GM18519 (cell line): ENCODE measurements around the gene ZNF653.
A peak's percentile ranks its signal among the peaks of the same experiment; 100 is the strongest.

Experiments
- ATAC-seq: cut with Tn5 transposase; IDR thresholded peaks from one replicate; pipeline ENCODE4 v1.9.1; 2021; ENCODE audit warnings: mild to moderate bottlenecking, moderate library complexity; ENCODE audit not compliant: unreplicated experiment, low FRiP score

ZNF653 gene, protein sequence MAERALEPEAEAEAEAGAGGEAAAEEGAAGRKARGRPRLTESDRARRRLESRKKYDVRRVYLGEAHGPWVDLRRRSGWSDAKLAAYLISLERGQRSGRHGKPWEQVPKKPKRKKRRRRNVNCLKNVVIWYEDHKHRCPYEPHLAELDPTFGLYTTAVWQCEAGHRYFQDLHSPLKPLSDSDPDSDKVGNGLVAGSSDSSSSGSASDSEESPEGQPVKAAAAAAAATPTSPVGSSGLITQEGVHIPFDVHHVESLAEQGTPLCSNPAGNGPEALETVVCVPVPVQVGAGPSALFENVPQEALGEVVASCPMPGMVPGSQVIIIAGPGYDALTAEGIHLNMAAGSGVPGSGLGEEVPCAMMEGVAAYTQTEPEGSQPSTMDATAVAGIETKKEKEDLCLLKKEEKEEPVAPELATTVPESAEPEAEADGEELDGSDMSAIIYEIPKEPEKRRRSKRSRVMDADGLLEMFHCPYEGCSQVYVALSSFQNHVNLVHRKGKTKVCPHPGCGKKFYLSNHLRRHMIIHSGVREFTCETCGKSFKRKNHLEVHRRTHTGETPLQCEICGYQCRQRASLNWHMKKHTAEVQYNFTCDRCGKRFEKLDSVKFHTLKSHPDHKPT

DNA sequence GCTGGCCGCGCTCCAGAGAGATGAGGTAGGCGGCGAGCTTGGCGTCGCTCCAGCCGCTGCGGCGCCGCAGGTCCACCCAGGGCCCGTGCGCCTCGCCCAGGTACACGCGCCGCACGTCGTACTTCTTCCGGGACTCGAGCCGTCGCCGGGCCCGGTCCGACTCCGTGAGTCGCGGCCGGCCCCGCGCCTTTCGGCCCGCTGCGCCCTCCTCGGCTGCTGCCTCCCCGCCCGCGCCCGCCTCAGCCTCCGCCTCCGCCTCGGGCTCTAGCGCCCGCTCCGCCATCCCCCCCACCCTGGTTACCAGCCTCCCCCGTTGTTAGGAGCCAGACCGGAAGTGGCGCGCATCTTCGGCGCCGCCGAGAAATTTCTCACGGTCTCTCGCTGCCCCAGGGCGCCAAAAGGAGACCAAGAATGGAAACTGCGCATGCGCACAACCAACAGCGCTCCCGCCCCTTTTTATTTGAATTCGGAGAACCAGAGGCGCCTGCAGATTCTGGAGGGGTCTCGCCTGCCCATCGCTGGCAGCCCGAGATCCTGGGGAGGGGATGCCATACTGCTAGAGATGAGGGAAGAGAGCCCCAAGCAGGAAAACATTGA lies at the start of gene ZNF653:
ZNF653 (minus strand) TSS at position 336 of the 597 bp plus-strand sequence; CDS start at position 283, 53 bp downstream.
- peak; percentile 27 for ATAC-seq

DNA sequence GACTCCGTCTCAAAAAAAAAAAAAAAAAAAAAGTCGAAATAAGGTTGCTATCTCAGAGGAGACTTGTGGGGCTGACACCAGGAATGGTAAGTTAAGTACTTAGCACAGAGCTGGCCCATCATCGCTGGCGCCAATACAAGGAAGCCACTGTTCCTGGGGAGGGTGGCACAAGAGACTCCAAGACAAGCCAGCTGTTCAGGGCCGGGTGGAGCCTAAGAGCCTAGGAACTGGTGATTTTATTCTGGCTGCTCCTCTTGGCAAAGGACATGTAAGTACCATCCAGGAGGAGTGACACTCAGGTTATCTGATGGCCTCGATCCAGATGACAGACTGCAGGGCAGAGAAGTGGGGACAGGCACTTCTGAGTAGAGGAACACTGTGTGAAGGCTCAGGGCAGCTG lies 49.6 kb upstream of the ZNF653 start:
- ATAC-seq, result no peak

DNA sequence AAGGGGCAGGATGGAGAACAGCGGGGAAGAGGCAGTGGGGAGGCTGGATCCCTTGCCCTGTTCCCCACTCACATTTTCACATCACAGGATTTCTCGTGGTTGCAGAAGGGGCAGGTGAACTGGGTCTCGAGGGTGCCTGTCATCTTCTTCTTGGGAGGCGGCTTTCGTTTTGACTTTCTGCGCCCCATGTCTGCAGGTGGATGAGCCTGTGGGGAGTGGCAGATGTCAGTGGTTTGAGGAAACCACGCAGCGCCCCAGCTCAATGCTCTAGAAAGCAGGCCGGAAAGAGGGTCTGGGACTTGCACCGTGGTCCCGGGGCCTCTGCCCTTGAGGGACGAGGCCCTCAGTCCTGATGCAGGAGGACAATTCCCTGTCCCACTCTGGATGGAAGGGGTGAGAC lies 48.5 kb upstream of the ZNF653 start:
- no peak for ATAC-seq

DNA sequence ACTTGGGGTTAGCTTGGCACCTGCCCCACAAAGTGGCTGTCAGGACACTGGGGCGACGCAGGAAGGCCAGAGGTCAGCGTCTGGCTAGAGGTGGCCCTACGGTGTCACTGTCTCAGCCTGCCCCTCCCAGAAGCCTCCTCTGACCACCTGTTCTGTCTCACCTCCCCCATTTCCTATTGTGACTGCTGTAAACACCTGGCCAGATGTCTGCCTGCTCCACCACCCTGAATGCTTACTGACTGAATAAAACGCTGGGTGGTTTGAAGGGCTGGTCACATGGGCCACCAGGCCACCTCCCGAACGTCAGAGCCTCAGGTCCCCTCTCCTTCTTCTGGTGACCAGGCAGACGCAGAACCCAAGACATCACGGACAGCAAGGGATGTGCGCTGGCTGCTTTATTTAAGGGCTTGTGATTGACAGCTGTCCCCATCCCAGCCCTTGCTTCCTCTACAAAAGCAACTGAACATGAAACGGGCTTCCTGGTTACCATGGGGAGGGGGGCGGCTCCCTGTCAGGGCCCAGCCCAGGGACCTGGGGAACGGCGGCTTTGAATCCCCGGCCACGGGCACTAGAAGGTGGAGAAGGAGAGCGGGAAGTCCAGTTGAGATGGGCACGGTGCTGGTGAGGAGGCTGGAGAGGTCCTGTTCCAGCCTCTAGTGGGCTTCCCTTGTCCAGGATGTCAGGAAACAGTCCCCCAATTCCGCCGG lies 47.2 kb upstream of the ZNF653 start:
- ATAC-seq, result no peak

DNA sequence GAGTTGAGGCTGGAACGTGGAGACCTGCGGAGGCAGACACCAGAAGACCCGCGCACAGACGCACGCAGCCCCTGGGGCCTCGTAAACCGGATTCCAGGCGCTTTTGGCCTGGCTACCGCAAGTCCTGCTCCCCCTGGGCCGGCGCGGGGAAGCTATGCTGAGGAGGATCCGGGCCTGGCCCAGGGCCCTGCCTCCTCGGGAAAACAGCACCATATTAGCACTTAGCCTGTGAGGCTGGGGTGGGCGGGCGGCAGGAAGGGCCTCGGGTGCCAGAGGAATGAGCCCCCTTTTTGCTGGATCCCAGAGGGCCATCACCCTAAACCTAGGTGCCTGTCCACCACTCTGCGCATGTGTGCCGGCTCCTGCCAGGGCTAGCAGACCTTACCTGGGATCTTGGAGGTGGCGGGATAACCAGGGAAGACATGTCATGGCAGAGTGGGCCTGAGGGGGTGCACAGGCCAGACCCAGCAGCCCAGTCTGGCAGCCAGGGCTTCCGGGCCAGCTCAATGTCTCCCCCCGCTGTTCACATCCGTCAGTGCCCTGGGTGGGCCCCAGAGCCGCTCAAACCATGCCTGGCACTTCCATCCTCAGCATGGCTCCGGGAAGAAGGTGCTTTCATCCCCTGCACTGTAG lies 46.1 kb upstream of the ZNF653 start:
- ATAC-seq, result no peak

DNA sequence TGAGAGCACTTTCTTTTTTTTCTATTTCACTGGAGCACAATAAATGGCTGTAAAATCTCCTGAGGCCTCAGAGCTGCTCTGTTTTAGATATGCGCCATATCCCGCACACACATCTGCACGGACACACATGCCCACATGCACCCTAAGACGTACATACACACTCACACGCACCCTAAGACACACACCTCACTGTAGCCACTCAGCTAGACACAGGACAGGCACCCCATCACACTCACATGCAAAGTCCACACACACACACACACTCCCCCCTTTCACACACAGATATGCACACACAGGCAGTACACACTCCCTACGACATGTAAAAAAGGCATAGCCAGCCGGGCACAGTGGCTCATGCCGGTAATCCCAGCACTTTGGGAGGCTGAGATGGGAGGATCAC lies 44.6 kb upstream of the ZNF653 start:
- no peak for ATAC-seq

DNA sequence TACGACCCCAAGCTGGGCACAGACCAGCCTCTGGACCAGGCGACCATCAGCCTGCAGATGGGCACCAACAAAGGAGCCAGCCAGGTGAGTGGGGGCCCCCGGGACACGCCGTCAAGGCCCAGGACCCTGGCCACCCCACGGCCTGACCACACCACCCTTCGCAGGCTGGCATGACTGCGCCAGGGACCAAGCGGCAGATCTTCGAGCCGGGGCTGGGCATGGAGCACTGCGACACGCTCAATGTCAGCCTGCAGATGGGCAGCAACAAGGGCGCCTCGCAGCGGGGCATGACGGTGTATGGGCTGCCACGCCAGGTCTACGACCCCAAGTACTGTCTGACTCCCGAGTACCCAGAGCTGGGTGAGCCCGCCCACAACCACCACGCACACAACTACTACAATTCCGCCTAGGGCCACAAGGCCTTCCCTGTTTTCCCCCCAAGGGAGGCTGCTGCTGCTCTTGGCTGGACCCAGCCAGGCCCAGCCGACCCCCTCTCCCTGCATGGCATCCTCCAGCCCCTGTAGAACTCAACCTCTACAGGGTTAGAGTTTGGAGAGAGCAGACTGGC lies 43.8 kb upstream of the ZNF653 start:
- no peak for ATAC-seq

DNA sequence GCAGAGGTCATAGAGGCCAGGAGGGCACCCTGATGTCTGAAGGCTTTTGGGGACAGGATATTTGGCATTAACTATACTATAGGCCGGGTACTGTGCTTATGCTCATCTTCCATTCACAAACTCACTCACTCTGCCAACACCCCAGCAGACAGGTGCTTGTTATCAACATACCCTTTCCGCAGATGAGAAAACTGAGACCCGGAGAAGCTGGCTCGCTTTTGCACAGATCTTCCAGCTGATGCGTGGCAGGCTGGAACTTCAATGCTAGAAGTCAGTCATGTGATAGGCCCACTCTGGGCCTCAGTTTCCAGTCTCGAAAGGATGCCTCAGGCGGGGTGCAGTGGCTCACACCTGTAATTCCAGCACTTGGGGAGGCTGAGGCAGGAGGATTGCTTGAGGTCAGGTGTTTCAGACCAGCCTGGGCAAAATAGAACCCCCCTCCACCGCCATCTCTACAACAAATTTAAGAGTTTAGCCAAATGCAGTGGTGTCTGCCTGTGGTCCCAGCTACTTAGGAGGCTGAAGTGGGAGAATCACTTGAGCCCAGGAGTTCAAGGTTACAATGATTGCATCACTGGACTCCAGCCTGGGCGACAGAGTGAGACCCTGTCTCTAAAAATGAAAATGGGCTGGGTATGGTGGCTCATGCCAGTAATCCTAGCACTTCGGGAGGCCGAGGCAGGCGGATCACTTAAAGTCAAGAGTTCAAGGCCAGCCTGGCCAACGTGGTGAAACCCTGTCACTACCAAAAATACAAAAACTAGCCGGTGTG lies 42.5 kb upstream of the ZNF653 start:
- no peak for ATAC-seq

DNA sequence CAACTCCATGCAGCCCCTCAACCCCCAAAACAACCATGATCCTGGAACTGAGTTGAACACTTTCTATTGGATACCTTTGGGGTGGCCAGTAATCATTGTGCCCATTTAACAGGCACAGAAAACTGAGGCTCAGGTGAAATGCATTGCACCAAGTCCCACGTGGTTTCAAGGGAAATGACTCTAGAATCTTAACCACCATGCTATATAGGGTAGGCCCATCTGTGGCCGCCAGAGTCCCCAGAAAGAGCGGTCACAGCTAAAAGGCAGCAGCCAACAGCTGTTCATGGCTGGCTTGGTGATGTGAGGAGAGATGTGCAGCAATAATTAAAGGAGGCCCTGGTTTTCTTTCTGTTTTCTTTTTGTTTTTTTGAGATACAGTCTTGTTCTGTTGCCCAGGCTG lies 35.6 kb upstream of the ZNF653 start:
- no peak for ATAC-seq

DNA sequence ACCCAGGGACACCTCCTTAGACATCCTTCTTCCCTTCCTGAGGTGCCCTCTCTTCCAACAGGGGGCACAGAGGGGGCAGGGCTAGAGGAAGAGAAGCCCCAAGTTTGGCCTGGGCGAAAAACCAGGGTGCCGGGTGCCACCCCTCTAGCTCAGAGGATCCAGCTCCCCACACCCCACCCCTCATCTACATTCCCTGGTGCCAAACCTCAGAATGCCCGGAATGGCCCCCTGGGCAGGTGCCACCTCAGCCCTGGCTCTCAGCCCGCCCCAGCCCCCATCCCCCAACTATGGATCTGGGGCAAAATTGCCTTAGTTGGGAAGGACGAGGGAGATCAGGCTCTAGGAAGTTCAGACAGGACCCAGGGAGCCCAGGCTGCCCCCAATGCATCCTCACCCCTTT lies 35.0 kb upstream of the ZNF653 start:
- ATAC-seq, result no peak

DNA sequence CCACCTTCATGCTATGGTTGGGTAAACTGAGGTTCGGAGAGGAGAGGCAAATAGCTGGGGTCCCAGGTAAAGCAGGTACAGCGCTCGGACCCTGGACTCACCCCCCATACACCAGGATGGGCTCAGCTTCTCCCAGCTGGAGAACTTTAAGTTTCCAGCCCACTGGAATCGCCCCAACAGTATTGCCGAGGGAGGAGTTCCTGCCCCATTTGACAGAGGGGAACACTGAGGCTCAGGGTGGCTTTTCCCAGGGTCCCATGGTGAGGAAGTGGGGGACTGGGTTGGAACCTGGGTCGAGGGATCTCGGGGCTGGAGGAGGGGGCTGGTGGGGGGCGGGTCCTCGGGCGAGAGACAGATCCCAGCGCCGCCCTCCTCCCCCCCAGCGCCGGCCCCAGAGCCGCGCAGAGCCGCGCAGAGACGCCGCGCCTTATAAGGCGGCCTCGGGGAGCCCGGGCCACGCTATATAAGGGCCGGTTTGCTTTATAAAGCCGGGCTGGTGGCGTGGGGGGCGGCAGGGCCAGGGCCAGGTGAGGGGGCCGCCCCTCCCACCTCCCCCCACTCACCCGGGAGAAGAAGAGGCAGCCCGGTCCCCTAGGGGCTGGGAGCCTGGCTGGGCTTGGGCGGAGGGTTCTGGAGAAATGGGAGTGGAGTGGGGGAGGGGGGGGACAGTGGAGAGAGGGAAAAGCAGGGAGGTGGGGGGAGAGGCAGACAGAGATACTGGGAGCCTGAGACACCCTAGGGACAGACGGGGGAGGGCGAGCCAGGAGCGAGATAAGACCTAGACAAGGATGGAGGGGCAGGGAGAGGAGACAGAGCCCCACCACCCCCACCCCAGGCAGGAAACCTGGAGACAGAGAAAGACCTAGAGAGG lies 34.1 kb upstream of the ZNF653 start:
- no peak for ATAC-seq

DNA sequence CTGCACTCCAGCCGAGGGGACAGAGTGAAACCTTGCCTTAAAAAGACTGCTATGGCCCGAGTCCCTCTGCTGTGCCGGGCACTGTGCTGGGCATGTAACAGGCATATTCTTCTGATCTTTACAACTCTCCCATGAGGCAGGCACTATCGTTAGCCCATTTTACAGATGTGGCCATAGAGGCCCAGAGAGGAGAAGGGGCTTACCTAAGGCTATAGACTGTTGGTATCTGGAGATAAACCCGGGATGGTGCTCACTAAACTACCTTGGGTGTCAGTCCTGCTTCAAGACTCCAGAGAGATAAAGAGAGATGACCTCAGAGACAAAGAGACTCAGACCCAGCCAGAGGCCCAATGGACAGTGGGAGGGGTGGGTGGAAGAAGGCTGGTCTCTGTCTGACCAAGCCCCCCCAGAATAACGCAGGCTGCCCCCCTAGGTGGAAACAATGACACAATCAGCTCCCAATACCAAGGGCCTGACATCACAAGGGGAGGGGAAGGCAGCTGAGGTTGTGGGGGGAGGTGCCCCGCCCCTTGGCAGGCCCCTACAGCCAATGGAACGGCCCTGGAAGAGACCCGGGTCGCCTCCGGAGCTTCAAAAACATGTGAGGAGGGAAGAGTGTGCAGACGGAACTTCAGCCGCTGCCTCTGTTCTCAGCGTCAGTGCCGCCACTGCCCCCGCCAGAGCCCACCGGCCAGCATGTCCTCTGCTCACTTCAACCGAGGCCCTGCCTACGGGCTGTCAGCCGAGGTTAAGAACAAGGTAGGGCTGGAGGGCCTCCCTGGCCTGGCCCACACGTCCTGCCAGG lies 32.8 kb upstream of the ZNF653 start, which contains the start of gene CNN1:
CNN1 (plus strand) TSS at position 620 of the 805 bp plus-strand sequence; CDS start at position 697, 77 bp downstream.
- no peak for ATAC-seq

DNA sequence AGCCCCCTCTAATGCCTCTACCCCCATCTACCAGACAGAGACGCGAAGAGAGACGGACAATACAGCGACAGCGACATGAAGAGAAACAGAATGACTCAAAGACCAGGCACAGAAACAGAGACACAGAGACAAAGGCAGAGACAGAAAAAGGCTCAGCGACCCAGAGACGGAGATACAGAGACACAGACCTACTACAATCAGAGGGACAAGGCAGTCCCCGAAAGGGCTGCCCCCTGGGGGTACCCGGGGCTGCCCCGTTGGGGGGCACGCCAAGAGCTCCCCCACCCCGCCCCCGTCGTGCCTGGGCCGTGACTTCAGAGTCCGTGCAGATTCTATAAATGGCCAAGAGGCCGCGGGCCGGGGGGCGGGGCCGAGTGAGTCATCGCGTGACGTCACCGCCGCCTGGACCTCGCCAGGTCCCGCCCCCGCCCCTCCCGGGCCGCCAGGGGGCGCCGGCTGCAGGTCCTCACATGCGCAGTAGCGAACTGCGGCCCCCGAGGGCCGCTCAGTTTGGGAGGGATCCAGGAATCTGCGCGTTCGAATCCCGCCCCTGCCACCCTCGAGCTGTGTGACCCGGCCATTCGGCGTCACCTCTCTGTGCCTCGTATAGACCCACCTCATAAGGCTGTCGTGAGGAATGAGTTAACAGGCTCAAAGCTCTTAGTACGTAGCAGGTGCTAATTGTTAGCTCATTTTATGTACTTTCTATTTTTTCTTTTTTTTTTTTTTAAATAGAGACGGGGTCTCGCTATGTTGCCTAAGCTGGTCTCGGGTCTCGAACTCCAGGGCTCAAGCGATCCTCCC lies 30.4 kb upstream of the ZNF653 start:
- no peak for ATAC-seq

DNA sequence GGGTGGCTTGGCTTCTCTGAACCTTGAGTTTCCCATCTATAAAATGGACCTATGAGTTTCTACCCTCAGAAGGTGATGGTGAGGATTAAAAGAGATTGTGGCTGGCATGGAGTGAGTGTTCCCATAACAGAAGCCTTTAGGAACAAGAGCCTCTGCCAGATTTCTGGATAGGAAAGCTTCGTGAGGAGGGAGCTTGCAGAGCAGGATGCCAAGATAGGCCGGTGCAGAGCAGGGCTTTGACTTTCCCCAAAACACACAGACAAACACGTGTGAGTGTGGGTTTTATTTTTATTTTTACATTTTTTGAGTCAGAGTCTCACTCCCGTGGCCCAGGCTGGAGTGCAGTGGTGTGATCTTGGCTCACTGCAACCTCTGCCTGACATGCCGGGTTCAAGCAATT lies 29.3 kb upstream of the ZNF653 start:
- no peak for ATAC-seq

DNA sequence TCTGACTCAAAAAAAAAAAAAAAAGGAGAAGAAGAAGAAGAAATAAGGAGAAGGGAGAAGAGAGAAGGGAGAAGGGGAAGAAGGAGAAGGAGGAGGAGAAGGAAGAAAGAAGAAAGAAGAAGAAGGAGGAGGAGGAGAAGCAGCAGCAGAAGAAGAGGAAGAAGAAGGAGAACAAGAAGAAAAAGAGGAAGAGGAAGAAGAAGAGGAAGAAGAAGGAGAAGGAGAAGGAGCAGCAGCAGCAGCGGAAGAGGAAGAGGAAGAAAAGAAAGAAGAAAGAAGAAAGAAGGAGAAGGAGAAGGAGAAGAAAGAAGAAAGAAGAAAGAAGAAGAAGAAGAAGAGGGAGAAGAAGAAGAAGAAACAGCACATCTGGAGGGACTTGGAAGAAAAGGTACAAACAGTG lies 28.9 kb upstream of the ZNF653 start:
- no peak for ATAC-seq

DNA sequence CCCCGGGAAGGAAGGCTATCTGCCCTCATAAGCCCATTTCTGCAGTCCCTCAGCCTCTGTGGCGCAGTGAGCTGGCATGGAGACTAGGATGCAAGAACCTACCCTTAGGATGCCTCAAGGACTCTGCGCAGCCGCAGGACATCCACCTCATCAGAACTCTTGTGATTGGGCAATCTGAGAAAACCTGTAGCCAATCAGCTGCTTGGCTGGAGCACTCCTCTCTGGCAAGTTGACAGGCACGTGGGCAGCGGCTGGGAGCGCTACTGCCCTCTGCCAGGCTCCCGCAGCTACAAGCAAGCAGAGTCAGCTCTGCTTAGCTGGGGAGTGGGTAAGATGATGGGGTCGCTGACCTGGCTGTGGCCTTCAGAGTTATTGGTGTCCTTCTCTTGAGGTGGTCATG lies 24.8 kb upstream of the ZNF653 start:
- ATAC-seq, result no peak
